HepG2 (cell line): ENCODE data around the gene JOSD1. TPM values are rescaled to one million over a fixed set of nuclear protein-coding genes. Genes with fewer than 3 reads are reported as not detected.
A peak's percentile ranks its signal among the peaks of the same experiment; 100 is the strongest.

Experiments
- ATF1 ChIP-seq: IDR thresholded peaks from 2 replicates; pipeline ENCODE4 v1.6.1; 2016; ENCODE audit warnings: mild to moderate bottlenecking, control low read depth
- ATF2 ChIP-seq: sonication (generic); formaldehyde crosslinking; IDR thresholded peaks from 2 replicates; pipeline ENCODE4 v1.4.0; 2020; ENCODE audit warnings: missing genetic modification reagents
- FIP1L1 ChIP-seq: fragments of 200-400 bp; formaldehyde crosslinking; IDR thresholded peaks from 2 replicates; pipeline ENCODE4 v1.6.1; 2018; ENCODE audit warnings: low read depth, mild to moderate bottlenecking, low read length, moderate library complexity, borderline replicate concordance; ENCODE audit not compliant: insufficient read depth
- FLYWCH1 ChIP-seq: sonication (generic); formaldehyde crosslinking; IDR thresholded peaks from 2 replicates; pipeline ENCODE4 v1.8.1; 2023; ENCODE audit warnings: mild to moderate bottlenecking, missing genetic modification reagents
- FOXA3 ChIP-seq: IDR thresholded peaks from 2 replicates; pipeline ENCODE4 v1.6.1; 2016; ENCODE audit warnings: missing genetic modification reagents, missing compliant biosample characterization
- GFI1 ChIP-seq: sonication (generic); formaldehyde crosslinking; IDR thresholded peaks from 2 replicates; pipeline ENCODE4 v1.5.0; 2020; ENCODE audit warnings: missing genetic modification reagents, mild to moderate bottlenecking, borderline replicate concordance
- HNF4A ChIP-seq: sonication (generic); formaldehyde crosslinking; IDR thresholded peaks from 2 replicates; pipeline ENCODE4 v1.4.0; 2020; ENCODE audit warnings: missing genetic modification reagents
- HOXA7 ChIP-seq: sonication (generic); formaldehyde crosslinking; IDR thresholded peaks from 2 replicates; pipeline ENCODE4 v1.8.1; 2022; ENCODE audit warnings: mild to moderate bottlenecking, missing genetic modification reagents, moderate library complexity
- KLF6 ChIP-seq: IDR thresholded peaks from 2 replicates; pipeline ENCODE4 v1.8.0; 2016; ENCODE audit warnings: missing biosample characterization, missing genetic modification reagents
- LCORL ChIP-seq, 2 experiments: fragments of 450-650 bp in 1 of 2; sonication (generic) in 1 of 2; formaldehyde crosslinking in 1 of 2; IDR thresholded peaks; 2 replicates each; pipeline versions ENCODE4 v1.5.0 to v1.6.1; 2017 to 2020; ENCODE audit warnings: antibody characterized with exemption in 1 of 2, missing genetic modification reagents in 1 of 2
- LRRFIP1 ChIP-seq: sonication (generic); formaldehyde crosslinking; conservative IDR thresholded peaks from 2 replicates; pipeline ENCODE4 v1.4.0; 2020; ENCODE audit warnings: missing genetic modification reagents
- MAX ChIP-seq: IDR thresholded peaks from 2 replicates; pipeline ENCODE4 v1.6.1; 2012; ENCODE audit warnings: inconsistent platforms
- NCOA2 ChIP-seq: sonication (generic); formaldehyde crosslinking; IDR thresholded peaks from 2 replicates; pipeline ENCODE4 v1.8.0; 2022; ENCODE audit warnings: inconsistent platforms
- NFKBIZ ChIP-seq: IDR thresholded peaks from 2 replicates; pipeline ENCODE4 v1.6.1; 2018; ENCODE audit warnings: missing genetic modification reagents, missing compliant biosample characterization
- NPAS2 ChIP-seq: sonication (generic); formaldehyde crosslinking; IDR thresholded peaks from 2 replicates; pipeline ENCODE4 v1.8.0; 2022; ENCODE audit warnings: mild to moderate bottlenecking, missing genetic modification reagents, borderline replicate concordance
- SCMH1 ChIP-seq: sonication (generic); formaldehyde crosslinking; IDR thresholded peaks from 2 replicates; pipeline ENCODE4 v1.9.0; 2021; ENCODE audit warnings: missing genetic modification reagents, mild to moderate bottlenecking, borderline replicate concordance
- TCF12 ChIP-seq, 2 experiments: fragments of 450-650 bp in 1 of 2; sonication (generic) in 1 of 2; formaldehyde crosslinking in 1 of 2; IDR thresholded peaks; 2 replicates each; pipeline versions ENCODE4 v1.6.1 to v1.8.0; 2017 to 2022; ENCODE audit warnings: antibody characterized with exemption in 1 of 2, mild to moderate bottlenecking in 1 of 2, missing genetic modification reagents in 1 of 2, moderate library complexity in 1 of 2
- U2AF2 ChIP-seq: fragments of 200-400 bp; formaldehyde crosslinking; IDR thresholded peaks from 2 replicates; pipeline ENCODE4 v1.6.1; 2017; ENCODE audit warnings: low read depth, mild to moderate bottlenecking, low read length
- ZFP37 ChIP-seq: sonication (generic); formaldehyde crosslinking; IDR thresholded peaks from 2 replicates; pipeline ENCODE4 v1.4.0; 2020; ENCODE audit warnings: missing genetic modification reagents, borderline replicate concordance
- ZIK1 ChIP-seq: sonication (generic); formaldehyde crosslinking; IDR thresholded peaks from 2 replicates; pipeline ENCODE4 v1.5.0; 2020; ENCODE audit warnings: mild to moderate bottlenecking, low read depth, missing genetic modification reagents, borderline replicate concordance
- ZNF10 ChIP-seq: sonication (generic); formaldehyde crosslinking; IDR thresholded peaks from 2 replicates; pipeline ENCODE4 v1.4.0; 2020; ENCODE audit warnings: mild to moderate bottlenecking, low read depth, missing genetic modification reagents, borderline replicate concordance
- ZNF367 ChIP-seq: sonication (generic); formaldehyde crosslinking; IDR thresholded peaks from 2 replicates; pipeline ENCODE4 v1.4.0; 2020; ENCODE audit warnings: missing genetic modification reagents, borderline replicate concordance
- ZNF713 ChIP-seq: sonication (generic); formaldehyde crosslinking; IDR thresholded peaks from 2 replicates; pipeline ENCODE4 v1.4.0; 2020; ENCODE audit warnings: mild to moderate bottlenecking, missing genetic modification reagents
- ZNF879 ChIP-seq: sonication (generic); formaldehyde crosslinking; IDR thresholded peaks from 2 replicates; pipeline ENCODE4 v1.8.1; 2023; ENCODE audit warnings: missing genetic modification reagents
- ZXDC ChIP-seq: sonication (generic); formaldehyde crosslinking; IDR thresholded peaks from 2 replicates; pipeline ENCODE4 v1.5.0; 2020; ENCODE audit warnings: mild to moderate bottlenecking, missing genetic modification reagents
- ZZZ3 ChIP-seq: sonication (generic); formaldehyde crosslinking; IDR thresholded peaks from 2 replicates; pipeline ENCODE4 v1.4.0; 2020; ENCODE audit warnings: missing genetic modification reagents, mild to moderate bottlenecking, borderline replicate concordance
- polyA plus RNA-seq, 8 experiments: library from polyadenylated mRNA; depleted of rRNA in 3 of 8; stranded (reverse) in 7 of 8; unstranded in 1 of 8; fragments of >200 nt; fragmentation: Illumina TruSeq in 4 of 8; extraction: Trizol in 4 of 8; gene quantifications; 2 replicates each; pipeline versions ENCODE4 v1.2.1 to v1.2.3, GENCODE V29; 2011 to 2016; ENCODE audit warnings: low read depth in 4 of 8, missing spikeins in 1 of 8, mixed read lengths in 1 of 8; ENCODE audit not compliant: insufficient read depth in 1 of 8
- total RNA-seq, 5 experiments: library from RNA; depleted of rRNA; stranded (reverse); fragments of >200 nt; fragmentation: Illumina TruSeq; extraction: Trizol; gene quantifications; 2 replicates each; pipeline ENCODE4 v1.2.3, GENCODE V29; 2016; ENCODE audit warnings: low read depth in 1 of 5

The JOSD1 gene
- total and polyA plus RNA-seq, 2 of the 13 experiments (the other 11 are each of a cell fraction or from before 2014, with no cell fraction given) = 31.7 to 38.4 TPM

GRCh38 chr22:38744981-38745380 is 44.2 kb upstream of the JOSD1 start (continued):
- no peak for TF ChIP-seq LCORL (IDR thresholded peaks at IDR 0.05)
- TF ChIP-seq LCORL (CRISPR knock-in tag; IDR thresholded peaks at IDR 0.05) = no peak
- TF ChIP-seq ZNF713 = no peak
- TF ChIP-seq FIP1L1 = no peak
- TF ChIP-seq NPAS2 (CRISPR knock-in tag) = no peak
- TF ChIP-seq TCF12 (IDR thresholded peaks at IDR 0.05) = no peak
- TF ChIP-seq TCF12 (CRISPR knock-in tag; IDR thresholded peaks at IDR 0.05) = peak; percentile 45; the same call in 1 of the 2 replicates
- no peak for TF ChIP-seq FLYWCH1 (CRISPR knock-in tag)
- no peak for TF ChIP-seq ATF1 (CRISPR knock-in tag)
- no peak for TF ChIP-seq U2AF2
- no peak for TF ChIP-seq SCMH1 (CRISPR knock-in tag)
- peak; percentile 21; the same call in 1 of the 2 replicates for TF ChIP-seq GFI1 (CRISPR knock-in tag)
- TF ChIP-seq KLF6 (CRISPR knock-in tag) = no peak
- TF ChIP-seq FOXA3 (CRISPR knock-in tag) = no peak
- no peak for TF ChIP-seq ZXDC (CRISPR knock-in tag)
- no peak for TF ChIP-seq ZZZ3 (CRISPR knock-in tag)
- no peak for TF ChIP-seq LRRFIP1 (CRISPR knock-in tag)
- TF ChIP-seq ZFP37 (CRISPR knock-in tag) = no peak
- TF ChIP-seq NFKBIZ (CRISPR knock-in tag) = no peak
- no peak for TF ChIP-seq ATF2 (CRISPR knock-in tag)
- TF ChIP-seq HNF4A (CRISPR knock-in tag) = peak; percentile 78
- no peak for TF ChIP-seq ZNF879 (CRISPR knock-in tag)
- TF ChIP-seq MAX = peak; percentile 68
- TF ChIP-seq ZIK1 (CRISPR knock-in tag) = no peak
- TF ChIP-seq HOXA7 = no peak
- TF ChIP-seq ZNF367 (CRISPR knock-in tag) = no peak
- TF ChIP-seq NCOA2 (CRISPR knock-in tag) = no peak
- TF ChIP-seq ZNF10 = no peak
